K562 (cell line): Measurements from ENCODE around the gene TMEM222. TPM values are rescaled to one million over a fixed set of nuclear protein-coding genes. Genes with fewer than 3 reads are reported as not detected.

ENCODE experiments used
- ATAC-seq: fragments of 200-7000 bp; cut with Tn5 transposase; 3 replicates; pipeline ENCODE4 v1.9.1; 2020; ENCODE audit warnings: moderate library complexity
- BruUV-seq: library from RNA; stranded (reverse); fragments of 400-500 nt; replicated peaks from 2 replicates; lab custom pipeline; 2021; lab: Mats Ljungman, UMichigan
- CTCF ChIA-PET: fragments of 300-600 bp; formaldehyde crosslinking; extraction: SDS; loops from one replicate; lab custom pipeline; 2021; ENCODE audit warnings: low intra/inter-chr PET ratio; lab: Yijun Ruan, JAX
- POLR2A ChIA-PET: fragments of 300-600, 350-650 bp; sonication (Branson Sonifier 250); formaldehyde crosslinking; extraction: SDS; loops from one replicate; lab custom pipeline; 2021; ENCODE audit warnings: antibody characterized with exemption, inconsistent platforms; lab: Yijun Ruan, JAX
- DNase-seq, 4 experiments: peaks; one replicate each; pipeline versions ENCODE4 v3.0.0 to v3.0.0-alpha.2; 2011 to 2018; ENCODE audit warnings: low spot score in 3 of 4, mixed read lengths in 3 of 4; ENCODE audit errors: extremely low read depth in 1 of 4
- FAIRE-seq: peaks from 2 replicates; lab custom pipeline; 2011; peaks lifted over from hg19 to GRCh38; lab: Jason Lieb, UNC
- H2AFZ ChIP-seq: 2 replicates; pipeline ENCODE4 v1.6.0; 2011; ENCODE audit warnings: low read depth, low read length, control low read depth, inconsistent platforms
- H3K27ac ChIP-seq: fragments of 200-600 bp; 3 replicates; pipeline ENCODE4 v1.8.0; 2011; ENCODE audit warnings: low read depth, mild to moderate bottlenecking, control low read depth, inconsistent platforms, low read length, moderate library complexity, mixed read lengths; ENCODE audit errors: extremely low read depth
- H3K27me3 ChIP-seq, 2 experiments: fragments of 300-600 bp in 1 of 2; 2 replicates in 1 of 2; 3 replicates in 1 of 2; pipeline versions ENCODE4 v1.6.0 to v1.8.0; 2011; ENCODE audit warnings: inconsistent platforms in 2 of 2, low read length in 2 of 2, mild to moderate bottlenecking in 1 of 2, mixed read lengths in 1 of 2, moderate library complexity in 1 of 2; ENCODE audit not compliant: control insufficient read depth in 2 of 2, insufficient read depth in 2 of 2
- H3K36me3 ChIP-seq: fragments of 300-600 bp; 3 replicates; pipeline ENCODE4 v1.8.0; 2011; ENCODE audit warnings: mild to moderate bottlenecking, low read length, inconsistent platforms; ENCODE audit not compliant: control insufficient read depth, insufficient read depth
- H3K4me1 ChIP-seq, 2 experiments: fragments of 200-600 bp in 1 of 2; replicated peaks in 1 of 2; 2 replicates in 1 of 2; 3 replicates in 1 of 2; pipeline versions ENCODE4 v1.5.1 to v1.8.0; 2011; ENCODE audit warnings: inconsistent platforms in 2 of 2, low read length in 2 of 2, mild to moderate bottlenecking in 1 of 2, mixed read lengths in 1 of 2, moderate library complexity in 1 of 2; ENCODE audit not compliant: control insufficient read depth in 2 of 2, insufficient read depth in 2 of 2
- H3K4me2 ChIP-seq: 2 replicates; pipeline ENCODE4 v1.6.1; 2011; ENCODE audit warnings: low read length, control low read depth, inconsistent platforms, mixed read lengths; ENCODE audit not compliant: insufficient read depth
- H3K4me3 ChIP-seq: fragments of 200-600 bp; sonication (generic), shearing (Covaris generic); 2 replicates; pipeline ENCODE4 v1.5.1; 2016; ENCODE audit warnings: control low read depth, inconsistent platforms
- H3K79me2 ChIP-seq: fragments of 200-600 bp; 3 replicates; pipeline ENCODE4 v1.8.0; 2011; ENCODE audit warnings: low read length, inconsistent platforms; ENCODE audit not compliant: control insufficient read depth, insufficient read depth
- H3K9ac ChIP-seq, 2 experiments: 2 replicates each; pipeline versions ENCODE4 v1.6.0 to v1.6.1; 2011; ENCODE audit warnings: low read depth in 2 of 2, low read length in 2 of 2, control low read depth in 1 of 2, inconsistent platforms in 1 of 2, mild to moderate bottlenecking in 1 of 2, mixed read lengths in 1 of 2; ENCODE audit not compliant: insufficient read depth in 1 of 2
- H3K9me1 ChIP-seq: one replicate; pipeline ENCODE4 v1.6.0; 2011; ENCODE audit warnings: inconsistent platforms, mild to moderate bottlenecking, low read length, moderate library complexity; ENCODE audit not compliant: control insufficient read depth, insufficient read depth
- H3K9me3 ChIP-seq: replicated peaks from 2 replicates; pipeline ENCODE4 v1.5.1; 2011; ENCODE audit warnings: low read depth, low read length, inconsistent platforms; ENCODE audit not compliant: control insufficient read depth, insufficient read depth
- H4K20me1 ChIP-seq: replicated peaks from 2 replicates; pipeline ENCODE4 v1.6.1; 2011; ENCODE audit warnings: low read length, inconsistent platforms, mixed read lengths; ENCODE audit not compliant: control insufficient read depth, insufficient read depth
- HSF4 ChIP-seq: fragments of 250-450 bp; sonication (Bioruptor Pico); IDR thresholded peaks from 2 replicates; pipeline ENCODE4 v2.1.2; 2022; ENCODE audit warnings: mild to moderate bottlenecking, moderate library complexity, borderline replicate concordance
- NCOR1 ChIP-seq: fragments of 450-650 bp; IDR thresholded peaks from 2 replicates; pipeline ENCODE4 v1.6.1; 2016; ENCODE audit warnings: mild to moderate bottlenecking, moderate library complexity
- NRF1 ChIP-seq, 2 experiments: fragments of 450-650 bp; IDR thresholded peaks in 1 of 2; conservative IDR thresholded peaks in 1 of 2; 2 replicates each; pipeline ENCODE4 v1.6.1; 2014; ENCODE audit warnings: mild to moderate bottlenecking in 2 of 2
- POLR2AphosphoS5 ChIP-seq: IDR thresholded peaks from 2 replicates; pipeline ENCODE4 v1.6.1; 2011; ENCODE audit warnings: mild to moderate bottlenecking, low read depth, low read length, moderate library complexity; ENCODE audit not compliant: control insufficient read depth, insufficient read depth
- STAG1 ChIP-seq: sonication (generic); formaldehyde crosslinking; IDR thresholded peaks from 2 replicates; pipeline ENCODE4 v1.5.0; 2020; ENCODE audit warnings: missing genetic modification reagents, borderline replicate concordance
- TCF7 ChIP-seq: sonication (generic); IDR thresholded peaks from 2 replicates; pipeline ENCODE4 v1.6.1; 2016; ENCODE audit warnings: antibody characterized with exemption, borderline replicate concordance
- WGBS: fragments of 100-300 bp; shearing (Covaris generic); methylation state at CpG from one replicate; pipeline ENCODE4 v1.1.6; 2016; ENCODE audit warnings: low coverage, mixed read lengths; ENCODE audit not compliant: insufficient coverage; ENCODE audit errors: missing lambda C conversion rate; 5-methylcytosine and 5-hydroxymethylcytosine counted together
- in situ Hi-C: fragments of 300-500 bp; cut with MboI; formaldehyde crosslinking; loops from 4 replicates; pipeline ENCODE4 v1.15.0; 2018; ENCODE audit warnings: inconsistent platforms, mixed read lengths
- intact Hi-C: fragments of 100-400 bp; cut with micrococcal nuclease; formaldehyde crosslinking; loops from 2 replicates; pipeline ENCODE4 v1.14.2; 2022
- polyA plus RNA-seq, 8 experiments: library from polyadenylated mRNA; depleted of rRNA in 4 of 8; stranded (reverse) in 5 of 8; unstranded in 3 of 8; fragments of >200 nt; fragmentation: Nextera tagmentation in 2 of 8; fragmentation: Illumina TruSeq in 1 of 8; extraction: Ambion mirVana in 2 of 8; extraction: Trizol in 1 of 8; gene quantifications; 2 replicates each; pipeline versions ENCODE4 v1.2.1 to v1.2.3, GENCODE V29; 2011 to 2014; ENCODE audit warnings: inconsistent platforms in 1 of 8, missing spikeins in 1 of 8
- total RNA-seq, 7 experiments: library from RNA; depleted of rRNA in 6 of 7; stranded (reverse); fragments of >200 nt in 6 of 7; fragmentation: Illumina TruSeq in 2 of 7; extraction: Trizol in 2 of 7; gene quantifications; 2 replicates each; pipeline versions ENCODE4 v1.2.1 to v1.2.3, GENCODE V29; 2011 to 2021; ENCODE audit warnings: low replicate concordance in 1 of 7
- TF ChIP-seq, protein P1 (sequence below): fragments of 450-650 bp; IDR thresholded peaks from 2 replicates; pipeline ENCODE4 v1.6.1; 2018; ENCODE audit not compliant: partially characterized antibody
- TF ChIP-seq, protein P2 (sequence below): conservative IDR thresholded peaks from 2 replicates; pipeline ENCODE4 v1.6.1; 2011; ENCODE audit warnings: low read depth, mild to moderate bottlenecking, low read length; ENCODE audit not compliant: control insufficient read depth
- TF ChIP-seq, protein P3 (sequence below): fragments of 250-450 bp; sonication (Bioruptor Pico); IDR thresholded peaks from 2 replicates; pipeline ENCODE4 v1.4.0; 2020; ENCODE audit warnings: borderline replicate concordance

The TMEM222 gene
- total and polyA plus RNA-seq, 9 of the 15 experiments (the other 6 are each of a cell fraction or from before 2014, with no cell fraction given), result 6.9 to 48.0 (median 32.8) TPM

DNA sequence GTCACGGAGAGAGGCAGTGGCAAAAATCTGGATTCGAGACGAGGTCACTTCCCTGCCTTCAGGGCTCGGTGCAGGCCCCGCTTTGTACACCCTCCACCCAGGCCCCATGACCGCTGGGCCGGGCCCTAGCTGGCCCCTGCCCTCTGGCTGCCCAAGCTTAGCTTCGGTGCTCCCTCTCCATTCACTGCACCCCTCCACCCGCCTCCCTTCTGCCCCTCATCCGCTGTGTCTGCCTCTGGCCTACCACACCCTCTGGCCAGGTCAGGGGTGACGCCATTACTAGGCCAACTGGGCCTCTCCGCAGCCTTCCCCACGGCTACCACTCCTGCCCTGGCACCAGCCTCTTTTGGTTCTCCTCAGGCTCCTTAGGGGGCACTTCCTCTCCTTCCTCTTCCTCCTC, 61.7 kb downstream of the TMEM222 start:
- Histone ChIP-seq H3K9me1 (no peaks in the 10 kb centered on the region), H3K4me1 (peaks cover 5 to 31% of the 10 kb centered on the region in 2 experiments; a peak in 4 of 5 replicates), H3K79me2 (no peaks in the 10 kb centered on the region), H2AFZ (peak overlapping the region; percentile 47), H3K9ac (peak overlapping the region in 1 of 2 experiments; percentile 62; a peak in 2 of 4 replicates), H3K27me3 (no peaks in the 10 kb centered on the region), H3K4me2 (peak overlapping the region; percentile 53), H3K9me3 (no peaks in the 10 kb centered on the region), H3K4me3 (peak overlapping the region; percentile 32), H3K36me3 (no peaks in the 10 kb centered on the region), H4K20me1 (no peaks in the 10 kb centered on the region; the same call in 1 of the 2 replicates), H3K27ac (no peak overlapping the region)
- in situ Hi-C loops (no loop called here), intact Hi-C loops (no loop called here)
- POLR2A ChIA-PET, result interaction anchor here (0.9 to 1.2 kb wide), 2 partner anchors 11 to 25 kb away, joined by 3 to 4 read pairs; no protein-coding TSS in a partner anchor
- no peak for DNase-seq
- WGBS, result 47% methylated on average over 13 of the region's 13 CpGs
- no peak for ATAC-seq
- no peak for FAIRE-seq
- TF ChIP-seq, protein P1, sequence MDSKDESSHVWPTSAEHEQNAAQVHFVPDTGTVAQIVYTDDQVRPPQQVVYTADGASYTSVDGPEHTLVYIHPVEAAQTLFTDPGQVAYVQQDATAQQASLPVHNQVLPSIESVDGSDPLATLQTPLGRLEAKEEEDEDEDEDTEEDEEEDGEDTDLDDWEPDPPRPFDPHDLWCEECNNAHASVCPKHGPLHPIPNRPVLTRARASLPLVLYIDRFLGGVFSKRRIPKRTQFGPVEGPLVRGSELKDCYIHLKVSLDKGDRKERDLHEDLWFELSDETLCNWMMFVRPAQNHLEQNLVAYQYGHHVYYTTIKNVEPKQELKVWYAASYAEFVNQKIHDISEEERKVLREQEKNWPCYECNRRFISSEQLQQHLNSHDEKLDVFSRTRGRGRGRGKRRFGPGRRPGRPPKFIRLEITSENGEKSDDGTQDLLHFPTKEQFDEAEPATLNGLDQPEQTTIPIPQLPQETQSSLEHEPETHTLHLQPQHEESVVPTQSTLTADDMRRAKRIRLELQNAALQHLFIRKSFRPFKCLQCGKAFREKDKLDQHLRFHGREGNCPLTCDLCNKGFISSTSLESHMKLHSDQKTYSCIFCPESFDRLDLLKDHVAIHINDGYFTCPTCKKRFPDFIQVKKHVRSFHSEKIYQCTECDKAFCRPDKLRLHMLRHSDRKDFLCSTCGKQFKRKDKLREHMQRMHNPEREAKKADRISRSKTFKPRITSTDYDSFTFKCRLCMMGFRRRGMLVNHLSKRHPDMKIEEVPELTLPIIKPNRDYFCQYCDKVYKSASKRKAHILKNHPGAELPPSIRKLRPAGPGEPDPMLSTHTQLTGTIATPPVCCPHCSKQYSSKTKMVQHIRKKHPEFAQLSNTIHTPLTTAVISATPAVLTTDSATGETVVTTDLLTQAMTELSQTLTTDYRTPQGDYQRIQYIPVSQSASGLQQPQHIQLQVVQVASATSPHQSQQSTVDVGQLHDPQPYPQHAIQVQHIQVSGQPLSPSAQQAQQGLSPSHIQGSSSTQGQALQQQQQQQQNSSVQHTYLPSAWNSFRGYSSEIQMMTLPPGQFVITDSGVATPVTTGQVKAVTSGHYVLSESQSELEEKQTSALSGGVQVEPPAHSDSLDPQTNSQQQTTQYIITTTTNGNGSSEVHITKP, result no peak
- TF ChIP-seq TCF7, result no peak
- TF ChIP-seq POLR2AphosphoS5, result no peak
- TF ChIP-seq, protein P2, sequence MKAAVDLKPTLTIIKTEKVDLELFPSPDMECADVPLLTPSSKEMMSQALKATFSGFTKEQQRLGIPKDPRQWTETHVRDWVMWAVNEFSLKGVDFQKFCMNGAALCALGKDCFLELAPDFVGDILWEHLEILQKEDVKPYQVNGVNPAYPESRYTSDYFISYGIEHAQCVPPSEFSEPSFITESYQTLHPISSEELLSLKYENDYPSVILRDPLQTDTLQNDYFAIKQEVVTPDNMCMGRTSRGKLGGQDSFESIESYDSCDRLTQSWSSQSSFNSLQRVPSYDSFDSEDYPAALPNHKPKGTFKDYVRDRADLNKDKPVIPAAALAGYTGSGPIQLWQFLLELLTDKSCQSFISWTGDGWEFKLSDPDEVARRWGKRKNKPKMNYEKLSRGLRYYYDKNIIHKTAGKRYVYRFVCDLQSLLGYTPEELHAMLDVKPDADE, result 0 out of 2 replicates have a peak, but pooled peaks have one; percentile 21
- TF ChIP-seq NCOR1, result no peak
- TF ChIP-seq HSF4 (CRISPR knock-in tag), result no peak
- TF ChIP-seq STAG1, result 0 out of 2 replicates have a peak, but pooled peaks have one; percentile 7
- TF ChIP-seq NRF1 (conservative IDR thresholded peaks at IDR 0.05 in 1 of 2, IDR thresholded peaks at IDR 0.05 in 1 of 2), result 0 out of 4 replicates have a peak, but pooled peaks of 1 of the 2 experiments have one; percentile 2
- TF ChIP-seq, protein P3, sequence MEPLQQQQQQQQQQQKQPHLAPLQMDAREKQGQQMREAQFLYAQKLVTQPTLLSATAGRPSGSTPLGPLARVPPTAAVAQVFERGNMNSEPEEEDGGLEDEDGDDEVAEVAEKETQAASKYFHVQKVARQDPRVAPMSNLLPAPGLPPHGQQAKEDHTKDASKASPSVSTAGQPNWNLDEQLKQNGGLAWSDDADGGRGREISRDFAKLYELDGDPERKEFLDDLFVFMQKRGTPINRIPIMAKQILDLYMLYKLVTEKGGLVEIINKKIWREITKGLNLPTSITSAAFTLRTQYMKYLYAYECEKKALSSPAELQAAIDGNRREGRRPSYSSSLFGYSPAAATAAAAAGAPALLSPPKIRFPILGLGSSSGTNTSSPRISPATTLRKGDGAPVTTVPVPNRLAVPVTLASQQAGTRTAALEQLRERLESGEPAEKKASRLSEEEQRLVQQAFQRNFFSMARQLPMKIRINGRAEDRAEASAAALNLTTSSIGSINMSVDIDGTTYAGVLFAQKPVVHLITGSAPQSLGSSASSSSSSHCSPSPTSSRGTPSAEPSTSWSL, result 0 out of 2 replicates have a peak, but pooled peaks have one; percentile 5
- CTCF ChIA-PET, result interaction anchor here (0.6 kb wide), 1 partner anchor 283 kb away, joined by 3 read pairs; no protein-coding TSS in a partner anchor
- no TSS peak for BruUV-seq
